ENCODE data around the gene ENGASE.

DNA sequence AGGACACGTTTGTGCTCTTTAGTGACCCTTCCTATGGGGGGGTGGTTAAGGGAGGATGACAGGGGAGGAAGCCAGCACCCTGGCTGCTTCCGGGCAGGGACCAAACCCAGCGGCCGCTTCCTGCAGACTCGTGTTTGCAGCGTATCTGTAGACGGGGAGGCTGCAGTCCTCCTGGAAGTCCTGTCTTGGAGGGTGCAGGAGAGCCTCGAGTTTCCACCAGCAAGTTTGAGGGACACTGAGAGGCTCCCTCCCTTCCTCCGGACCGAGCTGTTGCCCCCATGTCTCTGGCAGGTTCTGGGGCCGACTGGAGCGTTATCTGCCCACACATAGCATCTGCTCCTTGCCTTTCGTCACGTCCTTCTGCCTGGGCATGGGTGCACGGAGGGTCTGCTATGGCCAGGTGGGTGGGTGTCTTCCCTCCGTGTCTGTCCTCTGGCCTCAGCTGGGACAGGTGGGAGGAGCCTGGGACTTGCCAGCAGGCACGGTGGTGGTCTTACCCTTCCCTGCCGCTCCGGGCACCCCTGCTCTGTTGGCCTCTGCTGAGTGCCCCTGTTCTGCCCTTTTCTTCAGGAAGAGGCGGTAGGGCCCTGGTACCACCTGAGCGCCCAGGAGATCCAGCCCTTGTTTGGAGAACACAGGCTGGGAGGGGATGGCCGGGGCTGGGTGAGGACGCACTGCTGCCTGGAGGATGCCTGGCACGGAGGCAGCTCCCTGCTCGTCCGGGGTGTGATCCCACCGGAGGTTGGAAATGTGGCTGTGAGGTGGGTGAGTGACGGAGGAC is 8.8 kb downstream of the ENGASE start:
- TF ChIP-seq RCOR1 (IDR thresholded peaks at IDR 0.05; ENCODE audit: low read length) (no peak), EZH2phosphoT487 (IDR thresholded peaks at IDR 0.05; ENCODE audit: borderline replicate concordance, low read depth) (no peak), FOXM1 (IDR thresholded peaks at IDR 0.05; ENCODE audit: low read depth) (no peak)
- TF ChIP-seq, protein P1, sequence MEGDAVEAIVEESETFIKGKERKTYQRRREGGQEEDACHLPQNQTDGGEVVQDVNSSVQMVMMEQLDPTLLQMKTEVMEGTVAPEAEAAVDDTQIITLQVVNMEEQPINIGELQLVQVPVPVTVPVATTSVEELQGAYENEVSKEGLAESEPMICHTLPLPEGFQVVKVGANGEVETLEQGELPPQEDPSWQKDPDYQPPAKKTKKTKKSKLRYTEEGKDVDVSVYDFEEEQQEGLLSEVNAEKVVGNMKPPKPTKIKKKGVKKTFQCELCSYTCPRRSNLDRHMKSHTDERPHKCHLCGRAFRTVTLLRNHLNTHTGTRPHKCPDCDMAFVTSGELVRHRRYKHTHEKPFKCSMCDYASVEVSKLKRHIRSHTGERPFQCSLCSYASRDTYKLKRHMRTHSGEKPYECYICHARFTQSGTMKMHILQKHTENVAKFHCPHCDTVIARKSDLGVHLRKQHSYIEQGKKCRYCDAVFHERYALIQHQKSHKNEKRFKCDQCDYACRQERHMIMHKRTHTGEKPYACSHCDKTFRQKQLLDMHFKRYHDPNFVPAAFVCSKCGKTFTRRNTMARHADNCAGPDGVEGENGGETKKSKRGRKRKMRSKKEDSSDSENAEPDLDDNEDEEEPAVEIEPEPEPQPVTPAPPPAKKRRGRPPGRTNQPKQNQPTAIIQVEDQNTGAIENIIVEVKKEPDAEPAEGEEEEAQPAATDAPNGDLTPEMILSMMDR (IDR thresholded peaks at IDR 0.05): no peak
